GM19468 (cell line): ENCODE results near the gene DMC1.
"Not testable (repeated sequence)": the region's sequence is repeated elsewhere in the genome, so short reads cannot be mapped to it uniquely, and the experiment has no call there.

Source experiments
- ATAC-seq: cut with Tn5 transposase; IDR thresholded peaks from one replicate; pipeline ENCODE4 v1.9.1; 2021; ENCODE audit warnings: mild to moderate bottlenecking, moderate library complexity, moderate number of reproducible peaks; ENCODE audit not compliant: unreplicated experiment; ENCODE audit errors: extremely low read depth

The DMC1 gene

DNA sequence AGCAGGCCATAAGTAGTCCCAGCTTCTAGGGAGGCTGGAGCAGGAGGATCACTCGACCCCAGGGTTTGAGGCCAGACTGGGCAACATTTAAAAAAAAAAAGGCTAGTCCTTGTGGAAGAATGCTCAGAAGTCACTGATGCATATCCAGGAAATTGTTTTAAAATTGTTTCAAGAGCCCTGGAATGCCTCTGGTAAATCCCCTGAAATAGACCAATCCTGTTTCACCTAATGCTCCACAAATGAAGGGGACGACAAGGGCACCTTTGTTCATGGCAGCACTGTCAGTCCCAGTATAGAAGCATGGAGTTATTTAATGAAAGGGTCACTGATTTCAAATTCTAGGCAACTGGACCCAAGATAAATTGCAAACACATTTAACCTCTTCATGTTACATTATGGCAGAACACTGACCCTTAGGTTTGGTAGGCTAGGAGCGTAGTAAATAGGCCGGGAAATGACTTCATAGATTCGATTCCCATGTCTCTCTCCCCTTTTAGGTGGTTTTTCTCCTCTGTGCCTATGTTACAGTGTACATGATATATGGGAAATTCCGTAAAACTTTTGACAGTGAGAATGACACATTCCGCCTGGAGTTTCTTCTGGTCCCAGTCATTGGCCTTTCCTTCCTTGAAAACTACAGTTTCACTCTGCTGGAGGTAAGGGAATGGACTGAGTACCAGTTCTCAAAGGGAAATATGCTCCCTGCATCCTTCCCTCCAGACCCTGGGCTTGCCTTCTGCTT lies 90.7 kb downstream of the DMC1 start:
- ATAC-seq: no peak

DNA sequence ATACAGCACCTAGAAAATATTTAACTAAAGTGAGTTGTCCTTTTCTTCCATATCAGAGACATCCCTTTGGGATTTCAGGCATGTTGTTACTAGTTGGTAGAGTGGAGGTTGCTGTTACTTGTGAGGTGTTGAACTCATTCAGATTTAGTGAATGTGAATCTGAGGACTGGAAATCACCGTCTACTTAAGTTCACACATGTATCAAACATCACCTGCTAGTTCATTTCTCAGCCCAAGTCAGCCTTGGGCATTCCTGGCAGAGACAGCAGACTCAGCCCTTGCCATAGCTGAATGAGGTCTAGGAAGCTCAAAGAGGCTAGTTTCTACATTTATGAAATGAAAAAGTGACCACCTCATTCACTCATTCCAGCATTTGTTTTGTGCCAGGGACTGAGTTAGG lies 92.4 kb downstream of the DMC1 start:
- ATAC-seq: no peak

DNA sequence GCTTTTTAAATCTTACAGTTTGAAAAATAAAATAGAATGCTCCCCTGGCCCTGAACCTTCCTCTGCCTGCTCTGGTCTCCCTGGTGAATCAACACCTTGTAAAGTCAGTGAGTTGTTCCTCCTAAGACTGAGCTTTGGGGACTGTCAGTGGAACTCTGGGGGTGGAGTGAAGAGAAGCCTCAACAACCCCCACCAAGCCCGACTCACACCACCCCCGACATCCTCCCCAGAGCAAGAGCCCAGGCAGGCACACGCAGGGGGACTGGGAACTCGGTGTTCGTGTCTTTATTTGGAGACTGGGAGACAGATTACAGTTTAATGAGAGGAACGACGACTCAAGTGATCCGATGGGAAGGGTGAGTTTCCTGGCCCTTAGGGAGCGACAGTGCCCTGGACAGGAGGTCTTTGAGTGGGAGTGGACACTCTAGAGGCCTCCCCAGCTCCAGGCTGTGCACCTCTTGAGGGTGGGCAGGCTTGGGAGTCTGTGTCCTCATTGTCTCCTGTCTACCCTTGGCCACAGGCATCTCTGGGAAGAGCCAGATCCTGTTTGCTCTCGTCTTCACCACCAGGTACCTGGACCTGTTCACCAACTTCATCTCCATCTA lies 95.9 kb downstream of the DMC1 start:
- no peak for ATAC-seq

DNA sequence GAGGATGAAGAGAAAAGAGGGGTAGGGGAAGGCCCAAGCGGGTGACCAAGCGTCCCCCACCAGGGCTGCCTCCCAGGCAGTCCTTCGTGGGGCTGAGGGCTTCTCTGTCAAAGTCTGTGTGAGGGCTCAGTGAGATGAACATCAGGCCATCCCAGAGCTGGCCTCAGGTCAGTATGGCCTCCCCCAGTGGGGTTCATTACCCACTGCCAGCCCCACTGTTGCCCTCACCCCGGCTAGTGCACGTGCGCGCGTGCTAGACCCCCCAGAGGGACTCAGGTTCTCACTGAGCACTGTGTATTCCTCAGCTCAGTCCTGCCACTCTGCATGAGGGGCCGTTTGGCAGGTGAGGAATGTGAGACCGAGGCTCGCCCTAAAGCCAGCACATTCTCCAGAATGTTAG lies 98.7 kb downstream of the DMC1 start:
- no peak for ATAC-seq

DNA sequence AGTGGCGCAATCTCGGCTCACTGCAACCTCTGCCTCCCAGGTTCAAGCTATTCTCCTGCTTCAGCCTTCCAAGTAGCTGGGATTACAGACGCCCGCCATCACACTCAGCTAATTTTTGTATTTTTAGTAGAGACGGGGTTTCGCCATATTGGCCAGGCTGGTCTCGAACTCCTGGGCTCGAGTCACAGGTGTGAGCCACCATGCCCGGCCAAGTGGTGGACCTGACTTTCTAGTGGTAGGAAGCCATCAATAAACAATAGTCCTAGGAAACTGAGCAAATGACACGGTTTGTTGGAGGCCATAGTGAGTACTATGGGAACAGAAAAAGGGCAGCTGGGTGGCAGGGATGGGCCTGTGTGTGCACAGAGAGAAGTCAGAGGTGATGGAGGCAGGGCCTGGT lies 99.8 kb downstream of the DMC1 start:
- not testable (repeated sequence) for ATAC-seq

DNA sequence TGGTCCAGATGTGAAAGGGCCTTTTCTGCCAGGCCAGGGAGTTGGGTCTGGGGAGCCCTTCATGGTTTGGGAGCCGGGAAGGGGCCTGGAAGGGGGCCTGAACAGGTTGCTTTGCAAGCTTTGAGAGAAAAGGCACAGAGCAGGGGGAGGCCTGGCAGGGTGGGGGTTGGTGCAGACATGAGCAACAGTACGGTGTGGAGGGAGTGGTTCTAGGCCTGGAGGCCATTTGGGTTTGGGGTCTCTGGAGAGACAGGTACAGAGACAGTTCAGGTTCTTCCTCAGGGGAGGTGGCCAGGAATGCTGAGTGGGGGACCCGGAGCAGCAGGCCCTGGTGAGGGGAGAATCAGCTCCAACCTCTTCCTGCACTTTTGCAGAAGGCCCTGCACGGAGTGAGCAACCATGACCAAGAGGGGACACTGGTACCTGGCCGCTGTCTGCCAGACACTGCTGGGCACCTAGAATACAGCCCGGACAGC lies 100.6 kb downstream of the DMC1 start:
- no peak for ATAC-seq
